Erythroblast (primary cell): Measurements from ENCODE around the gene IGSF11.

ENCODE experiments used
- GATA1 ChIP-seq: IDR thresholded peaks from 2 replicates; pipeline ENCODE4 v1.6.1; 2011; ENCODE audit warnings: low read depth, mild to moderate bottlenecking, control low read depth, low read length, moderate library complexity
- POLR2A ChIP-seq: IDR thresholded peaks from 2 replicates; pipeline ENCODE4 v1.6.1; 2011; ENCODE audit warnings: mild to moderate bottlenecking, low read length

- TF ChIP-seq POLR2A (no peak), GATA1 (no peak)
These were observed 28.2 kb upstream of the IGSF11 start for GRCh38 chr3:119062892-119063291.
